Peyer's patch (tissue), 4 donors: ENCODE results near the gene GPR89B.
"Not testable (repeated sequence)": the region's sequence is repeated elsewhere in the genome, so short reads cannot be mapped to it uniquely, and the experiment has no call there.

Experiments
- CTCF ChIP-seq, 6 experiments: fragments of 450-650 bp in 4 of 6; fragments of 200-600 bp in 2 of 6; sonication (generic) in 1 of 6; IDR thresholded peaks; one replicate each; pipeline ENCODE4 v1.5.1; 2017 to 2019; ENCODE audit warnings: antibody characterized with exemption in 6 of 6, mild to moderate bottlenecking in 3 of 6, moderate library complexity in 1 of 6
- POLR2A ChIP-seq, 2 donors: fragments of 450-650 bp; IDR thresholded peaks; one replicate each; pipeline ENCODE4 v1.5.1; 2017; ENCODE audit warnings: antibody characterized with exemption in 2 of 2, mild to moderate bottlenecking in 2 of 2, moderate library complexity in 2 of 2

- not testable (repeated sequence) for TF ChIP-seq CTCF, POLR2A (IDR thresholded peaks at IDR 0.05)
Observed at GRCh38 chr1:148032247-148032646, 104.0 kb downstream of the GPR89B start.
